PFSK-1 (cell line): ENCODE data around the gene FAM184A.

Source experiments
- POLR2AphosphoS5 ChIP-seq: IDR thresholded peaks from 2 replicates; pipeline ENCODE4 v1.6.1; 2012; ENCODE audit warnings: low read depth, mild to moderate bottlenecking, control low read depth, low read length, moderate library complexity
- SIN3A ChIP-seq: IDR thresholded peaks from 2 replicates; pipeline ENCODE4 v1.6.1; 2012; ENCODE audit warnings: mild to moderate bottlenecking, low read length, moderate library complexity, borderline replicate concordance; ENCODE audit not compliant: insufficient read depth
- TAF1 ChIP-seq: IDR thresholded peaks from 2 replicates; pipeline ENCODE4 v1.6.1; 2012; ENCODE audit warnings: low read length, control low read depth, borderline replicate concordance; ENCODE audit not compliant: insufficient read depth

DNA sequence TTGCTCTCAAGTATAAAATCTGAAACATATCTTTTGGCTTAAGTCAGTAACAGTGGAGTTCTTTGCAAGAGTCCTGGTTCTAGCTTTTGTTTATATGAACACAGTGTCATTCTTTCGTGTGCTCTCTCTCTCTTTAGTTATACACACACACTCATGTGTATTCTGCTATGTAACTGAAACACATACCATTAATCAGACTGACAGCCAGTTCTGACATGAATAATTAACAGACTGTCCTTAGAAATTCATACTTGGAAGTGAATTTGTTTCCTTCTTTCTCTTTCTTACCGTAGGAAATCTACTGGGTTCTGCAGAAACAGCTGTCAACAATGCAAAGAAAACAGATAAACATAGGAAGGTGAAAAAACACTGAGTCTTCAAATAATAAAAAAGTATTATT, 146.0 kb downstream of the FAM184A start:
- no peak for TF ChIP-seq POLR2AphosphoS5
- TF ChIP-seq SIN3A, result no peak
- TF ChIP-seq TAF1, result no peak
